NCI-H510A treated with DMSO at 0.1 percent for 48 hours (cell line): ENCODE results near the gene GOLGA6L9.
"Not testable (repeated sequence)": the region's sequence is repeated elsewhere in the genome, so short reads cannot be mapped to it uniquely, and the experiment has no call there.

Experiments used
- DNase-seq: peaks from one replicate; lab custom pipeline; 2025; lab: John Stamatoyannopoulos, UW

The GOLGA6L9 gene

DNA sequence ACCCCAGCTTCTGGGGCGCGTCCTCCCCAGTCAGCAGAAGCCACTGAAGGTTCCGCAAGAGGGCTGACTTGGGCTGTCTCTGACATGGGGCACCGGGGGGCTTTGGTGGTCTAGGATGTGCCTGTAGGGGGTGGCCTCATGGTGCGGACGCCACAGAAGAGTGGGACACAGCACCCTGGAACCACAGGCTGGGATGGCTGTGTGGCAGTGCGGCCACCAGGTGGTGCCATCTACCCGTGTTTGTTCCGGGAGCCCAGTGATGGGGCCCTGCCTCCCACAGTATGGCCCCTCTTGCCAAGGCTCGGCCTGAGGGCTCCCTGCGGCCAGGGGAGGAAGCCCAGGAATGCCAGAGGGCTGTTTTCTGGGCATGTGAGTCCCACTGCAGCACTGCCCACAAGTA lies 38.6 kb downstream of the GOLGA6L9 start:
- not testable (repeated sequence) for DNase-seq

GRCh38 chr15:82469381-82469780 lies 39.8 kb downstream of the GOLGA6L9 start:
- DNase-seq: not testable (repeated sequence)

- DNase-seq: not testable (repeated sequence)
Observed at GRCh38 chr15:82472269-82472982, 42.8 kb downstream of the GOLGA6L9 start.

- not testable (repeated sequence) for DNase-seq
Observed at GRCh38 chr15:82474596-82475325, 45.1 kb downstream of the GOLGA6L9 start.

DNA sequence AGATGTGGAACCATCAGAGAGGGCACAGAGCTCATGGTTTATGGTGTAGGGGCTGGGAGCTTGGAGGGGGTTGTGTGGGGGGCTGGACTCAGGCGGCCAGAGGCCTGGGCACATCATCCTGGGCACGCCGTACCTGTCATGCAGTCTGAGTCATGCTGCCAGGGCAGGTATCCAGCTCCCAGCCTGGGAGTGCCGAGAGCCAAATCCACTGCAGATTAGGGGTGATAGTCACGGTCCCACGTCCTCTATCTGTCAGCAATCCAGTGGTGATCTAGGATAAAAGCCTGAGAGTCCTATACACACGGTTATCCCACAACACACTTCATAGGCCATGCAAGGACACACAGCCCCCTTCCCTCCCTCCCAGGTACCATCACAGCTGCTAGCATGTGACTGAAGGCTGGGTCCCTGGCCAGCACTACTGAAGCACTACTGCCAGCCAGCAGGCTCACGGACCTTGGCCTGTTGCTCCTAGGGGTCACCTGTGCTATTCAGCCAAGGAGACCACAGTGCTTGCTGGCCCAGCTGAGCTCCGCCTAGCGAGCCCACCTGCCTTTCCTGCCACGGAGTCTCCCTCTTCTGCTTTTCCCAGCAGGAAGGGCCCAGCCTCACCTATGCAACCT lies 45.8 kb downstream of the GOLGA6L9 start:
- not testable (repeated sequence) for DNase-seq

DNA sequence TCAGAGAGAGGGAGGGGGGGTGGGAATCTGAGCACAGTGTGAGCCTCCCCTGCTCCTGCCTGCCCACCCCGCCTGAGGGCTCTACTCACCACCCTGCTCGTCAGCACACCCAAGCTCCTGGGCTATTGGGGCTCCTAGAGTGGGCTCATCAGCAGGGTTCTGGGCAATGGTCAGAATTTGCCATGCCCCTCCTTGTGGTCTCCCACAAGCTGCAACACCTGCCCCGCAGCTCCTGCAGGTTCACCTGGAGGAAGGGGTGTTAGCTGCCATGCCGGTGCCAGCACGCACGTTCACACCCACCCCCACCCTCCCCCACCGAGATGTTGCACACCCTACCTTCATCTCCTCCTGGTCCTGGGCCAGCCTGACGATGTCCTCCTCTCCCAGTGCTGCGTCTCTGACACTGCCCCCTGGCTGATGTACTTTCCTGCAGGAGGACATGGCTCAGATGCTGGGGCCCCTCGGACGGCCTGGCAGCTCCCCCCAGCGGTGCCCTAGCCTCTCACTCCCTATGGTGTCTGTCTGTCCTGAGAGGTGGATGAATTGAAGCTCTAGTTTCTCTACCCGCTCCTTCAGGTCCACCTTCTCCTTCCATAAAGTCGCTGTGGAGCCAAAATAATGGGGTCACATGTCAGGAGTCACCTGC lies 47.2 kb downstream of the GOLGA6L9 start:
- DNase-seq: not testable (repeated sequence)

GRCh38 chr15:82477343-82478057 lies 47.9 kb downstream of the GOLGA6L9 start:
- not testable (repeated sequence) for DNase-seq
